ENCODE results near the gene GNB3. TPM values are rescaled to one million over a fixed set of nuclear protein-coding genes. Genes with fewer than 3 reads are reported as not detected.

GNB3 gene
- total and polyA plus RNA-seq, 9 of the 15 experiments (the other 6 are each of a cell fraction or from before 2014, with no cell fraction given) = 1.4 to 5.8 (median 2.0) TPM

DNA sequence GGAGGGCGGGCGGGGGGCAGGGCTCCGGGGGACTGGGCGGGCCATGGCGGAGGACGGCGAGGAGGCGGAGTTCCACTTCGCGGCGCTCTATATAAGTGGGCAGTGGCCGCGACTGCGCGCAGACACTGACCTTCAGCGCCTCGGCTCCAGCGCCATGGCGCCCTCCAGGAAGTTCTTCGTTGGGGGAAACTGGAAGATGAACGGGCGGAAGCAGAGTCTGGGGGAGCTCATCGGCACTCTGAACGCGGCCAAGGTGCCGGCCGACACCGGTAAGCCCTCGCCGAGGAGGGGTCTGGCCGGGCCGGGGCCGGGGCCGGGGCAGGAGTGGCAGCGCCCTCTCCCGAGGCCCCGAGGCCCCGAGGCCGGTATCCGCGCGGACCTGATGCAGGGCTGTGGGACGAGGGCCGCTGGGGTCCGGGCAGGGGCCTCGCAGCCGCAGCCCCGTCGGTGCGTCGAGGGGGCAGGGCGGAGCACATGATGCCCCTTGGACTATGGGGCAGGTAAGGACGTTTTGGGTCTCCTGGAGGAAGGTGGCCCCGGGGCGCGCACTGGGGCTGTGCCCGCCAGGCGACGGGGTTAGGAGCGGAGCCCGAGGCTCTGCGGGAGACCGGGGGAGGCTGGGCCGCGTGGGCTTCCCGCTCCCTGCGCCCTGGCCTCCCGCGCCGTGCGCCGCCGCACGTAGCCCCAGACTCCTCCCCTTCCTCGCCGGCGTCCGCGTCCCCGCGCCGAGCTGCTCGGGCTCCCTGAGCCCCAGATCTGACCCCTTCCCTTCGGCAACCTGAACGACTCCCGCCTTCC, 26.9 kb downstream of the GNB3 start, which contains the start of gene TPI1 (continued):
- TF ChIP-seq HDAC1 (IDR thresholded peaks at IDR 0.05) (peak in 1 of 2 experiments; percentile 41; a peak in 1 of 4 replicates), TEAD1 (CRISPR knock-in tag; IDR thresholded peaks at IDR 0.05) (no peak), ZKSCAN3 (CRISPR knock-in tag; IDR thresholded peaks at IDR 0.05) (no peak), ZNF778 (CRISPR knock-in tag; IDR thresholded peaks at IDR 0.05) (no peak), RBM39 (optimal IDR thresholded peaks at IDR 0.05; ENCODE audit: low read depth, low read length) (no peak), TAF15 (IDR thresholded peaks at IDR 0.05; ENCODE audit: low read depth, low read length) (0 out of 2 replicates have a peak, but pooled peaks have one; percentile 38), ZNF146 (CRISPR knock-in tag; IDR thresholded peaks at IDR 0.05; ENCODE audit: unreplicated experiment) (no peak), MAFK (IDR thresholded peaks at IDR 0.05; ENCODE audit: low read length) (no peak), KDM4B (IDR thresholded peaks at IDR 0.05; ENCODE audit: borderline replicate concordance in 2 of 2, low read depth in 1 of 2) (no peak)
- TF ChIP-seq, protein P1, sequence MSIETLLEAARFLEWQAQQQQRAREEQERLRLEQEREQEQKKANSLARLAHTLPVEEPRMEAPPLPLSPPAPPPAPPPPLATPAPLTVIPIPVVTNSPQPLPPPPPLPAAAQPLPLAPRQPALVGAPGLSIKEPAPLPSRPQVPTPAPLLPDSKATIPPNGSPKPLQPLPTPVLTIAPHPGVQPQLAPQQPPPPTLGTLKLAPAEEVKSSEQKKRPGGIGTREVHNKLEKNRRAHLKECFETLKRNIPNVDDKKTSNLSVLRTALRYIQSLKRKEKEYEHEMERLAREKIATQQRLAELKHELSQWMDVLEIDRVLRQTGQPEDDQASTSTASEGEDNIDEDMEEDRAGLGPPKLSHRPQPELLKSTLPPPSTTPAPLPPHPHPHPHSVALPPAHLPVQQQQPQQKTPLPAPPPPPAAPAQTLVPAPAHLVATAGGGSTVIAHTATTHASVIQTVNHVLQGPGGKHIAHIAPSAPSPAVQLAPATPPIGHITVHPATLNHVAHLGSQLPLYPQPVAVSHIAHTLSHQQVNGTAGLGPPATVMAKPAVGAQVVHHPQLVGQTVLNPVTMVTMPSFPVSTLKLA (conservative IDR thresholded peaks at IDR 0.05) = peak; percentile 24 to 54; a peak in 2 of 4 replicates
- TF ChIP-seq, protein P2, sequence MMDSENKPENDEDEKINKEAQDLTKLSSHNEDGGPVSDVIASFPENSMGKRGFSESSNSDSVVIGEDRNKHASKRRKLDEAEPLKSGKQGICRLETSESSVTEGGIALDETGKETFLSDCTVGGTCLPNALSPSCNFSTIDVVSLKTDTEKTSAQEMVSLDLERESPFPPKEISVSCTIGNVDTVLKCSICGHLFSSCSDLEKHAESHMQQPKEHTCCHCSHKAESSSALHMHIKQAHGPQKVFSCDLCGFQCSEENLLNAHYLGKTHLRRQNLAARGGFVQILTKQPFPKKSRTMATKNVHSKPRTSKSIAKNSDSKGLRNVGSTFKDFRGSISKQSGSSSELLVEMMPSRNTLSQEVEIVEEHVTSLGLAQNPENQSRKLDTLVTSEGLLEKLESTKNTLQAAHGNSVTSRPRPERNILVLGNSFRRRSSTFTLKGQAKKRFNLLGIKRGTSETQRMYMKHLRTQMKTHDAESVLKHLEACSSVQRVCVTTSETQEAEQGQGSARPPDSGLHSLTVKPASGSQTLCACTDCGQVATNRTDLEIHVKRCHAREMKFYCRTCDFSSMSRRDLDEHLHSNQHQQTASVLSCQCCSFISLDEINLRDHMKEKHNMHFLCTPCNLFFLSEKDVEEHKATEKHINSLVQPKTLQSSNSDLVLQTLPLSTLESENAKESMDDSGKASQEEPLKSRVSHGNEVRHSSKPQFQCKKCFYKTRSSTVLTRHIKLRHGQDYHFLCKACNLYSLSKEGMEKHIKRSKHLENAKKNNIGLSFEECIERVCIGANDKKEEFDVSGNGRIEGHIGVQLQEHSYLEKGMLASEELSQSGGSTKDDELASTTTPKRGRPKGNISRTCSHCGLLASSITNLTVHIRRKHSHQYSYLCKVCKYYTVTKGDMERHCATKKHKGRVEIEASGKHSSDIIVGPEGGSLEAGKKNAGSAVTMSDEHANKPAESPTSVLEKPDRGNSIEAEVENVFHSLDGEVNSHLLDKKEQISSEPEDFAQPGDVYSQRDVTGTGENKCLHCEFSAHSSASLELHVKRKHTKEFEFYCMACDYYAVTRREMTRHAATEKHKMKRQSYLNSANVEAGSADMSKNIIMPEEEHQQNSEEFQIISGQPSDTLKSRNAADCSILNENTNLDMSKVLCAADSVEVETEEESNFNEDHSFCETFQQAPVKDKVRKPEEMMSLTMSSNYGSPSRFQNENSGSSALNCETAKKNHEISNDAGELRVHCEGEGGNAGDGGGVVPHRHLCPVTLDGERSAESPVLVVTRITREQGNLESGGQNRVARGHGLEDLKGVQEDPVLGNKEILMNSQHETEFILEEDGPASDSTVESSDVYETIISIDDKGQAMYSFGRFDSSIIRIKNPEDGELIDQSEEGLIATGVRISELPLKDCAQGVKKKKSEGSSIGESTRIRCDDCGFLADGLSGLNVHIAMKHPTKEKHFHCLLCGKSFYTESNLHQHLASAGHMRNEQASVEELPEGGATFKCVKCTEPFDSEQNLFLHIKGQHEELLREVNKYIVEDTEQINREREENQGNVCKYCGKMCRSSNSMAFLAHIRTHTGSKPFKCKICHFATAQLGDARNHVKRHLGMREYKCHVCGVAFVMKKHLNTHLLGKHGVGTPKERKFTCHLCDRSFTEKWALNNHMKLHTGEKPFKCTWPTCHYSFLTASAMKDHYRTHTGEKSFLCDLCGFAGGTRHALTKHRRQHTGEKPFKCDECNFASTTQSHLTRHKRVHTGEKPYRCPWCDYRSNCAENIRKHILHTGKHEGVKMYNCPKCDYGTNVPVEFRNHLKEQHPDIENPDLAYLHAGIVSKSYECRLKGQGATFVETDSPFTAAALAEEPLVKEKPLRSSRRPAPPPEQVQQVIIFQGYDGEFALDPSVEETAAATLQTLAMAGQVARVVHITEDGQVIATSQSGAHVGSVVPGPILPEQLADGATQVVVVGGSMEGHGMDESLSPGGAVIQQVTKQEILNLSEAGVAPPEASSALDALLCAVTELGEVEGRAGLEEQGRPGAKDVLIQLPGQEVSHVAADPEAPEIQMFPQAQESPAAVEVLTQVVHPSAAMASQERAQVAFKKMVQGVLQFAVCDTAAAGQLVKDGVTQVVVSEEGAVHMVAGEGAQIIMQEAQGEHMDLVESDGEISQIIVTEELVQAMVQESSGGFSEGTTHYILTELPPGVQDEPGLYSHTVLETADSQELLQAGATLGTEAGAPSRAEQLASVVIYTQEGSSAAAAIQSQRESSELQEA (IDR thresholded peaks at IDR 0.05; ENCODE audit: low read depth) = no peak
- TF ChIP-seq, protein P3, sequence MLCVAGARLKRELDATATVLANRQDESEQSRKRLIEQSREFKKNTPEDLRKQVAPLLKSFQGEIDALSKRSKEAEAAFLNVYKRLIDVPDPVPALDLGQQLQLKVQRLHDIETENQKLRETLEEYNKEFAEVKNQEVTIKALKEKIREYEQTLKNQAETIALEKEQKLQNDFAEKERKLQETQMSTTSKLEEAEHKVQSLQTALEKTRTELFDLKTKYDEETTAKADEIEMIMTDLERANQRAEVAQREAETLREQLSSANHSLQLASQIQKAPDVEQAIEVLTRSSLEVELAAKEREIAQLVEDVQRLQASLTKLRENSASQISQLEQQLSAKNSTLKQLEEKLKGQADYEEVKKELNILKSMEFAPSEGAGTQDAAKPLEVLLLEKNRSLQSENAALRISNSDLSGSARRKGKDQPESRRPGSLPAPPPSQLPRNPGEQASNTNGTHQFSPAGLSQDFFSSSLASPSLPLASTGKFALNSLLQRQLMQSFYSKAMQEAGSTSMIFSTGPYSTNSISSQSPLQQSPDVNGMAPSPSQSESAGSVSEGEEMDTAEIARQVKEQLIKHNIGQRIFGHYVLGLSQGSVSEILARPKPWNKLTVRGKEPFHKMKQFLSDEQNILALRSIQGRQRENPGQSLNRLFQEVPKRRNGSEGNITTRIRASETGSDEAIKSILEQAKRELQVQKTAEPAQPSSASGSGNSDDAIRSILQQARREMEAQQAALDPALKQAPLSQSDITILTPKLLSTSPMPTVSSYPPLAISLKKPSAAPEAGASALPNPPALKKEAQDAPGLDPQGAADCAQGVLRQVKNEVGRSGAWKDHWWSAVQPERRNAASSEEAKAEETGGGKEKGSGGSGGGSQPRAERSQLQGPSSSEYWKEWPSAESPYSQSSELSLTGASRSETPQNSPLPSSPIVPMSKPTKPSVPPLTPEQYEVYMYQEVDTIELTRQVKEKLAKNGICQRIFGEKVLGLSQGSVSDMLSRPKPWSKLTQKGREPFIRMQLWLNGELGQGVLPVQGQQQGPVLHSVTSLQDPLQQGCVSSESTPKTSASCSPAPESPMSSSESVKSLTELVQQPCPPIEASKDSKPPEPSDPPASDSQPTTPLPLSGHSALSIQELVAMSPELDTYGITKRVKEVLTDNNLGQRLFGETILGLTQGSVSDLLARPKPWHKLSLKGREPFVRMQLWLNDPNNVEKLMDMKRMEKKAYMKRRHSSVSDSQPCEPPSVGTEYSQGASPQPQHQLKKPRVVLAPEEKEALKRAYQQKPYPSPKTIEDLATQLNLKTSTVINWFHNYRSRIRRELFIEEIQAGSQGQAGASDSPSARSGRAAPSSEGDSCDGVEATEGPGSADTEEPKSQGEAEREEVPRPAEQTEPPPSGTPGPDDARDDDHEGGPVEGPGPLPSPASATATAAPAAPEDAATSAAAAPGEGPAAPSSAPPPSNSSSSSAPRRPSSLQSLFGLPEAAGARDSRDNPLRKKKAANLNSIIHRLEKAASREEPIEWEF (CRISPR knock-in tag; IDR thresholded peaks at IDR 0.05) = no peak

Data from K562 (cell line).